HFF-Myc (cell line): ENCODE data around the gene LCA5.

Experiments
- DNase-seq: peaks from one replicate; pipeline ENCODE4 v3.0.0-alpha.2; 2011; ENCODE audit warnings: low read depth; ENCODE audit errors: extremely low read depth
- H3K4me3 ChIP-seq: replicated peaks from 2 replicates; pipeline ENCODE4 v1.5.1; 2011; ENCODE audit warnings: low read depth, mild to moderate bottlenecking, control low read depth, low read length
- TF ChIP-seq, protein P1 (sequence below): IDR thresholded peaks from 2 replicates; pipeline ENCODE4 v1.5.1; 2012; ENCODE audit warnings: mild to moderate bottlenecking, low read depth, low read length, control low read depth; ENCODE audit errors: missing control alignments

LCA5 gene

GRCh38 chr6:79504372-79504771 is 32.9 kb downstream of the LCA5 start:
- TF ChIP-seq, protein P1, sequence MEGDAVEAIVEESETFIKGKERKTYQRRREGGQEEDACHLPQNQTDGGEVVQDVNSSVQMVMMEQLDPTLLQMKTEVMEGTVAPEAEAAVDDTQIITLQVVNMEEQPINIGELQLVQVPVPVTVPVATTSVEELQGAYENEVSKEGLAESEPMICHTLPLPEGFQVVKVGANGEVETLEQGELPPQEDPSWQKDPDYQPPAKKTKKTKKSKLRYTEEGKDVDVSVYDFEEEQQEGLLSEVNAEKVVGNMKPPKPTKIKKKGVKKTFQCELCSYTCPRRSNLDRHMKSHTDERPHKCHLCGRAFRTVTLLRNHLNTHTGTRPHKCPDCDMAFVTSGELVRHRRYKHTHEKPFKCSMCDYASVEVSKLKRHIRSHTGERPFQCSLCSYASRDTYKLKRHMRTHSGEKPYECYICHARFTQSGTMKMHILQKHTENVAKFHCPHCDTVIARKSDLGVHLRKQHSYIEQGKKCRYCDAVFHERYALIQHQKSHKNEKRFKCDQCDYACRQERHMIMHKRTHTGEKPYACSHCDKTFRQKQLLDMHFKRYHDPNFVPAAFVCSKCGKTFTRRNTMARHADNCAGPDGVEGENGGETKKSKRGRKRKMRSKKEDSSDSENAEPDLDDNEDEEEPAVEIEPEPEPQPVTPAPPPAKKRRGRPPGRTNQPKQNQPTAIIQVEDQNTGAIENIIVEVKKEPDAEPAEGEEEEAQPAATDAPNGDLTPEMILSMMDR: no peak
- no peak overlapping the region for H3K4me3 ChIP-seq
- no peak for DNase-seq

DNA sequence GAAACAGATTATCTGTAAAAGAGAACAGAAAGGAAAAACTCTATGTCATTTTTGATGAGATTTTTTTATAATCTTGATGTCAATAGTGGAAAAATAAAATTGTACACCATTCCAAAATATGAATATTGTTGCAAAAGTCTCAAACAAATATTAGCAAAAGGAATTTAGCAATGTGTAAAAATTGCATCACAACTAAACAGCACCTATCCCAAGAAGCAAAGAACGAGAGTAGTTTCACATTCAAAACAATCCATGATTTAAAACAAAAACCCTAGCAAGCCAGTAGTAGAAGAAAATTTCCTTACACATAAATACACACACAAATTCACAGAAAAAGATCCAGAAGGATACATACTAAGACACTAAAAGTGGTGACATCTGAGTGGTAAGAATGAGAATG is 38.4 kb downstream of the LCA5 start:
- DNase-seq: no peak
- no peak overlapping the region for H3K4me3 ChIP-seq
- TF ChIP-seq, protein P1: no peak

DNA sequence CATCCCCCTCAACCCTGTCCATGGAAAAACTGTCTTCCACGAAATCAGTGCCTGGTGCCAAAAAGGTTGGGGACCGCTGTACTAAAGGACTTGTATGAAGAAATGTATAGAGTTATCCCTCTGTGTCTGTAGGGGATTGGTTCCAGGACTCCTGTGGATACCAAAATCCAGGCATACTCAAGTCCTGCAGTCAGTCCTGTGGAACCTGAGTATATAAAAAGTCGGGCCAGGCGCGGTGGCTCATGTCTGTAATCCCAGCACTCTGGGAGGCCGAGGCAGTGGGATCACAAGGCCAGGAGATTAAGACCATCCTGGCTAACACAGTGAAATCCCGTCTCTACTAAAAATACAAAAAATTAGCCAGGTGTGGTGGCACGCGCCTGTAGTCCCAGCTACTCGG is 42.0 kb downstream of the LCA5 start:
- no peak overlapping the region for H3K4me3 ChIP-seq

DNA sequence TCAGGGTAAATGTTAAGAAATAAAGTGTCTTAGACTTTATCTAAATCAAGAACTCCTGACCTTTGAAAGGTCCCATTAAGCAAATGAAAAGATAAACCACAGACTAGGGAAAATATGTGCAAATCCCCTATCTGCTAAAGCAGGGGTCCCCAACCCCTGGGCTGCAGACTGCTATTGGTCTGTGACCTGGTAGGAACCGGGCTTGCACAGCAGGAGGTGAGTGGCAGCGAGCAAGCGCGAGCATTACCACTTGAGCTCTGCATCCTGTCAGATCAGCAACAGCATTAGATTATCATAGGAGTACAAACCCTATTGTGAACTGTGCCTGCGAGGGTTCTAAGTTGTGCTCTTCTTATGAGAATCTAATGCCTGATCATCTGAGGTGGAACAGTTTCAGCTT is 42.4 kb downstream of the LCA5 start:
- DNase-seq: no peak
- H3K4me3 ChIP-seq: no peak overlapping the region
- TF ChIP-seq, protein P1: no peak

More for the DNA sequence above, 42.0 kb downstream of the LCA5 start:
- DNase-seq: no peak
- TF ChIP-seq, protein P1: no peak

DNA sequence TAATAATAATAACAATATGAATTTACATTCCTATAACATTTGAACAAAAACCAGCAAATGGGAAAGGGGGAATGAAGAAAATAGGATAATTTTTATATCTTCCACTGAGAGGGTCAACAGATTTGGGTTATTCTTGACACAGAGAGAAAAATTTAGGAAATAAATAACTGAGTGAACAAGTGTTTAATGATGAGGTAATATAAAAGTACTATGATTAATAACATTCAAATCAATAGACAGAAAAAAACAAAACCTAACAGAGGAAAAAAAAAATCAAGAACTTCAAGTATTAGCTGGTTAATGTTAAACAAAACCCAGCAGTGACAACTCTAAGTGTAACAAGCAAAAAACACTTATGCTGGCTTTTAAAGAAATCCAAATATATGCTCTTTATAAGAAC is 66.5 kb downstream of the LCA5 start:
- no peak for DNase-seq
- TF ChIP-seq, protein P1: no peak
- H3K4me3 ChIP-seq: no peak overlapping the region

GRCh38 chr6:79469376-79470246 is 67.6 kb downstream of the LCA5 start:
- TF ChIP-seq, protein P1: no peak
- H3K4me3 ChIP-seq: no peak overlapping the region
- DNase-seq: no peak
